Calu3 (cell line): ENCODE results near the gene HSPA12B. TPM values are rescaled to one million over a fixed set of nuclear protein-coding genes. Genes with fewer than 3 reads are reported as not detected.

ENCODE experiments used
- BruUV-seq: library from RNA; stranded (reverse); fragments of 400-500 nt; replicated peaks from 2 replicates; lab custom pipeline; 2021; lab: Mats Ljungman, UMichigan
- CTCF ChIA-PET: fragments of 300-600 bp; sonication (Branson Sonifier 250); formaldehyde crosslinking; loops from one replicate; lab custom pipeline; 2022; ENCODE audit warnings: antibody characterized with exemption; lab: Charles Lee
- DNase-seq: peaks from one replicate; pipeline ENCODE4 v3.0.0; 2022
- H3K27ac Mint-ChIP-seq: one replicate; pipeline ENCODE4 v1.8.0; 2022; ENCODE audit warnings: mixed read lengths; ENCODE audit not compliant: unreplicated experiment
- H3K27me3 Mint-ChIP-seq: one replicate; pipeline ENCODE4 v1.8.0; 2022; ENCODE audit warnings: mixed read lengths; ENCODE audit not compliant: unreplicated experiment
- H3K36me3 Mint-ChIP-seq: one replicate; pipeline ENCODE4 v1.8.0; 2022; ENCODE audit warnings: mild to moderate bottlenecking, moderate library complexity, mixed read lengths; ENCODE audit not compliant: insufficient read depth, unreplicated experiment
- H3K4me1 Mint-ChIP-seq: one replicate; pipeline ENCODE4 v1.8.0; 2022; ENCODE audit warnings: mild to moderate bottlenecking, low read depth, mixed read lengths; ENCODE audit not compliant: unreplicated experiment
- H3K4me3 Mint-ChIP-seq: one replicate; pipeline ENCODE4 v1.8.0; 2022; ENCODE audit warnings: mild to moderate bottlenecking, low read depth, moderate library complexity, mixed read lengths; ENCODE audit not compliant: unreplicated experiment
- H3K9me3 Mint-ChIP-seq: one replicate; pipeline ENCODE4 v1.8.0; 2022; ENCODE audit warnings: low read depth, mixed read lengths; ENCODE audit not compliant: unreplicated experiment
- intact Hi-C: fragments of 100-400 bp; cut with micrococcal nuclease; formaldehyde crosslinking; loops from one replicate; pipeline ENCODE4 v1.10.0; 2022; ENCODE audit not compliant: unreplicated experiment
- total RNA-seq: library from RNA; stranded (reverse); gene quantifications from 2 replicates; pipeline ENCODE4 v1.2.3, GENCODE V29; 2022
- TF ChIP-seq, protein P1 (sequence below): fragments of 200-600 bp; IDR thresholded peaks from one replicate; pipeline ENCODE4 v1.8.0; 2022; ENCODE audit warnings: antibody characterized with exemption; ENCODE audit not compliant: unreplicated experiment

HSPA12B gene
- total RNA-seq, 1 experiment from 2014 or later: not detected

GRCh38 chr20:3729811-3730540 lies 2.5 kb upstream of the HSPA12B start:
- Mint-ChIP-seq H3K27me3 (peaks cover 66% of the 10 kb centered on the region), H3K36me3 (no peaks in the 10 kb centered on the region), H3K4me3 (no peak overlapping the region), H3K27ac (no peak overlapping the region), H3K4me1 (no peaks in the 10 kb centered on the region), H3K9me3 (no peaks in the 10 kb centered on the region)
- intact Hi-C loops: no loop called here
- BruUV-seq: no TSS peak
- DNase-seq: no peak
- TF ChIP-seq, protein P1, sequence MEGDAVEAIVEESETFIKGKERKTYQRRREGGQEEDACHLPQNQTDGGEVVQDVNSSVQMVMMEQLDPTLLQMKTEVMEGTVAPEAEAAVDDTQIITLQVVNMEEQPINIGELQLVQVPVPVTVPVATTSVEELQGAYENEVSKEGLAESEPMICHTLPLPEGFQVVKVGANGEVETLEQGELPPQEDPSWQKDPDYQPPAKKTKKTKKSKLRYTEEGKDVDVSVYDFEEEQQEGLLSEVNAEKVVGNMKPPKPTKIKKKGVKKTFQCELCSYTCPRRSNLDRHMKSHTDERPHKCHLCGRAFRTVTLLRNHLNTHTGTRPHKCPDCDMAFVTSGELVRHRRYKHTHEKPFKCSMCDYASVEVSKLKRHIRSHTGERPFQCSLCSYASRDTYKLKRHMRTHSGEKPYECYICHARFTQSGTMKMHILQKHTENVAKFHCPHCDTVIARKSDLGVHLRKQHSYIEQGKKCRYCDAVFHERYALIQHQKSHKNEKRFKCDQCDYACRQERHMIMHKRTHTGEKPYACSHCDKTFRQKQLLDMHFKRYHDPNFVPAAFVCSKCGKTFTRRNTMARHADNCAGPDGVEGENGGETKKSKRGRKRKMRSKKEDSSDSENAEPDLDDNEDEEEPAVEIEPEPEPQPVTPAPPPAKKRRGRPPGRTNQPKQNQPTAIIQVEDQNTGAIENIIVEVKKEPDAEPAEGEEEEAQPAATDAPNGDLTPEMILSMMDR: no peak
- CTCF ChIA-PET: interaction anchor here (0.8 kb wide), 1 partner anchor 12 kb away, joined by 3 read pairs; no protein-coding TSS in a partner anchor

- DNase-seq: no peak
- CTCF ChIA-PET: interaction anchor here (0.8 kb wide), 1 partner anchor 13 kb away, joined by 3 read pairs; no protein-coding TSS in a partner anchor
- TF ChIP-seq, protein P1: no peak
- Mint-ChIP-seq H3K27me3 (peaks cover 66% of the 10 kb centered on the region), H3K9me3 (no peaks in the 10 kb centered on the region), H3K4me1 (no peaks in the 10 kb centered on the region), H3K36me3 (no peaks in the 10 kb centered on the region), H3K4me3 (no peak overlapping the region), H3K27ac (no peak overlapping the region)
- BruUV-seq: no TSS peak
- intact Hi-C loops: no loop called here
Measured at GRCh38 chr20:3730803-3731672, 1.4 kb upstream of the HSPA12B start.

DNA sequence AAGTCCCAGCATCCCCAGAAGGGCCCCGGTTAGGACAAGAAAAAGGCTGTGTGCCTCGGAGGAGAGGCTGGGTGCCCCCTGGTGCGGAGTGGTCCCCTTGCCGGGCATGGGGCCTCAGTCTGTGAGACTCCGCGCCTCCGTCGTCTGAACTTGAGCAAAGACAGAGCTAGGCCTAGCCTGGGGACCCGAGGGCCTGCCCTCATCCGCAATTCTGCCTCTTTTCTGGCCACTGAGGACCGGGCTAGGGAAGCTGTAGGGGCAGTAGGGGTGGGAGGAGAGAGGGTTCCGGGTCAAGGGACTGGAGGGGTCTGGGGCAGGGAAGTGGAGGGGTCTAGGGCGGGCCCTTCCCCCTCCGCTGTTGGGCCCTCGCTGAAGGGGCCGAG lies 550 bp upstream of the HSPA12B start:
- no TSS peak for BruUV-seq

More for the DNA sequence above, 550 bp upstream of the HSPA12B start:
- H3K27me3 Mint-ChIP-seq: peaks cover 64% of the 10 kb centered on the region
- intact Hi-C loops: no loop called here
- TF ChIP-seq, protein P1: no peak
- no peaks in the 10 kb centered on the region for H3K4me1 Mint-ChIP-seq
- H3K27ac Mint-ChIP-seq: no peak overlapping the region
- H3K36me3 Mint-ChIP-seq: no peaks in the 10 kb centered on the region
- CTCF ChIA-PET: no interaction called here
- H3K4me3 Mint-ChIP-seq: no peak overlapping the region
- no peak for DNase-seq
- H3K9me3 Mint-ChIP-seq: no peaks in the 10 kb centered on the region
